K562 (cell line): Measurements from ENCODE around the gene MRPL19. TPM values are rescaled to one million over a fixed set of nuclear protein-coding genes. Genes with fewer than 3 reads are reported as not detected.

ENCODE experiments used
- ATF1 ChIP-seq, 2 experiments: fragments of 450-650 bp in 1 of 2; IDR thresholded peaks; 2 replicates each; pipeline ENCODE4 v1.6.1; 2016; ENCODE audit warnings: missing compliant biosample characterization in 1 of 2, missing genetic modification characterization in 1 of 2
- CREM ChIP-seq: IDR thresholded peaks from 2 replicates; pipeline ENCODE4 v1.6.1; 2014; ENCODE audit warnings: antibody characterized with exemption, low read depth
- EHMT2 ChIP-seq: fragments of 450-650 bp; IDR thresholded peaks from 2 replicates; pipeline ENCODE4 v1.6.1; 2018; ENCODE audit warnings: antibody characterized with exemption
- FOXJ2 ChIP-seq: fragments of 200-800 bp; sonication (Bioruptor generic); IDR thresholded peaks from 2 replicates; pipeline ENCODE4 v1.6.1; 2016; ENCODE audit warnings: missing genetic modification characterization, missing compliant biosample characterization
- FOXP1 ChIP-seq: sonication (generic); formaldehyde crosslinking; IDR thresholded peaks from 2 replicates; pipeline ENCODE4 v1.8.0; 2022; ENCODE audit warnings: mild to moderate bottlenecking, missing genetic modification reagents
- HSF4 ChIP-seq: fragments of 250-450 bp; sonication (Bioruptor Pico); IDR thresholded peaks from 2 replicates; pipeline ENCODE4 v2.1.2; 2022; ENCODE audit warnings: mild to moderate bottlenecking, moderate library complexity, borderline replicate concordance
- KAT8 ChIP-seq: fragments of 450-650 bp; IDR thresholded peaks from 2 replicates; pipeline ENCODE4 v1.6.1; 2016; ENCODE audit warnings: low read depth, mild to moderate bottlenecking
- NR3C1 ChIP-seq: sonication (generic); formaldehyde crosslinking; IDR thresholded peaks from 2 replicates; pipeline ENCODE4 v1.8.1; 2022; ENCODE audit warnings: missing genetic modification reagents
- OTX1 ChIP-seq: fragments of 450-650 bp; formaldehyde crosslinking; IDR thresholded peaks from 2 replicates; pipeline ENCODE4 v1.4.0; 2022; ENCODE audit warnings: mild to moderate bottlenecking
- SMARCE1 ChIP-seq: fragments of 450-650 bp; IDR thresholded peaks from 2 replicates; pipeline ENCODE4 v1.7.1; 2016; ENCODE audit warnings: mild to moderate bottlenecking
- SUPT5H ChIP-seq: fragments of 450-650 bp; IDR thresholded peaks from 2 replicates; pipeline ENCODE4 v1.6.1; 2016
- TCF7 ChIP-seq: sonication (generic); IDR thresholded peaks from 2 replicates; pipeline ENCODE4 v1.6.1; 2016; ENCODE audit warnings: antibody characterized with exemption, borderline replicate concordance
- ZBTB1 ChIP-seq: sonication (generic); formaldehyde crosslinking; IDR thresholded peaks from 2 replicates; pipeline ENCODE4 v1.8.1; 2023; ENCODE audit warnings: missing genetic modification reagents, low read depth, mild to moderate bottlenecking, borderline replicate concordance
- ZNF232 ChIP-seq: sonication (generic); formaldehyde crosslinking; IDR thresholded peaks from 2 replicates; pipeline ENCODE4 v1.8.0; 2022; ENCODE audit warnings: mild to moderate bottlenecking, missing genetic modification reagents
- ZNF444 ChIP-seq: fragments of 250-450 bp; sonication (Bioruptor Pico); IDR thresholded peaks from 2 replicates; pipeline ENCODE4 v1.4.0; 2020; ENCODE audit warnings: mild to moderate bottlenecking, moderate library complexity
- polyA plus RNA-seq, 8 experiments: library from polyadenylated mRNA; depleted of rRNA in 4 of 8; stranded (reverse) in 5 of 8; unstranded in 3 of 8; fragments of >200 nt; fragmentation: Nextera tagmentation in 2 of 8; fragmentation: Illumina TruSeq in 1 of 8; extraction: Ambion mirVana in 2 of 8; extraction: Trizol in 1 of 8; gene quantifications; 2 replicates each; pipeline versions ENCODE4 v1.2.1 to v1.2.3, GENCODE V29; 2011 to 2014; ENCODE audit warnings: inconsistent platforms in 1 of 8, missing spikeins in 1 of 8
- total RNA-seq, 7 experiments: library from RNA; depleted of rRNA in 6 of 7; stranded (reverse); fragments of >200 nt in 6 of 7; fragmentation: Illumina TruSeq in 2 of 7; extraction: Trizol in 2 of 7; gene quantifications; 2 replicates each; pipeline versions ENCODE4 v1.2.1 to v1.2.3, GENCODE V29; 2011 to 2021; ENCODE audit warnings: low replicate concordance in 1 of 7
- TF ChIP-seq, protein P1 (sequence below), 3 experiments: fragments of 200-800 bp in 1 of 3; fragments of 250-450 bp in 1 of 3; fragments of 450-650 bp in 1 of 3; sonication (Bioruptor Pico) in 1 of 3; sonication (Bioruptor generic) in 1 of 3; formaldehyde crosslinking in 1 of 3; IDR thresholded peaks; 2 replicates each; pipeline versions ENCODE4 v1.6.1 to v1.8.0; 2016 to 2022; ENCODE audit warnings: mild to moderate bottlenecking in 2 of 3, missing genetic modification characterization in 2 of 3, missing compliant biosample characterization in 1 of 3, moderate library complexity in 1 of 3
- TF ChIP-seq, protein P2 (sequence below), 2 experiments: fragments of 250-450 bp in 1 of 2; fragments of 450-650 bp in 1 of 2; sonication (Bioruptor Pico) in 1 of 2; IDR thresholded peaks; 2 replicates each; pipeline versions ENCODE4 v1.6.1 to v1.8.0; 2016 to 2021; ENCODE audit warnings: mild to moderate bottlenecking in 2 of 2, moderate library complexity in 2 of 2, missing compliant biosample characterization in 1 of 2, missing genetic modification characterization in 1 of 2

MRPL19 gene
- total and polyA plus RNA-seq, 9 of the 15 experiments (the other 6 are each of a cell fraction or from before 2014, with no cell fraction given) = 9.7 to 65.9 (median 56.1) TPM

DNA sequence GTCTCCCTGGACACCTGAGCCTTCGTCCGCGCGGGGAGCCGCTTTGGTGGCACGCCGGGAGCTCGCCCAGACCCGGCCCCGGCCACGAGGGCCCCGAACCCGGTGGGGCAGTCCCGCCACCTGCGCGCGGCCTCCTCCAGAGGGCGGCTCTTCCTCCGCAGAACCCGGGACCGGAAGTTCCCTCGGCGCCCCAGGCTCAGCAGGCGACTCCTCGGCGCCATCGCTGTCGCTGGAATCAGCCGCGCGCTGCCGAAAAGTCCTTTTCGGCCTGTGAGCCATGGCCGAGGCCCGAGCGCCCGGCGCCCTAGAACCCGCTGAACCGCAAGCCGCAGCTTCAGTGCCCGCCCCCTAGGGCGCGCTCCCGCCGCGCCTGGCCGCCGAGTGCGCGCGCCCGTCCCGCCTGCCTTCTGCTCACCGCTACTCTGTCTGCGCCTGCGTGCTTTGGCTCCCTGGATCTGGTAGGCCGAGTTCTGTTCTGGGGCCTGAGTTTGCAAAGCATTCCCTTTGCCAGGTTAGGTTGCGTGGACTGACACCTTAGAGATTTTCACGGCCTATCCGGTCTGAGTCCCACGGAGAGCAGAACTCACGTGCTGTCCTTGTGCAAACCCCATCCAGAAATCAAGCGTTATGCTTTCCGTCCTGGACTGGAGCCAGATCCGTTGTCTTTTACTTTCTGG is 64.1 kb downstream of the MRPL19 start, which contains the start of gene GCFC2 (continued):
- TF ChIP-seq FOXP1 = peak; percentile 98
- peak; percentile 96 for TF ChIP-seq NR3C1 (CRISPR knock-in tag)
- TF ChIP-seq ZNF232 = peak; percentile 98
- TF ChIP-seq, protein P1, sequence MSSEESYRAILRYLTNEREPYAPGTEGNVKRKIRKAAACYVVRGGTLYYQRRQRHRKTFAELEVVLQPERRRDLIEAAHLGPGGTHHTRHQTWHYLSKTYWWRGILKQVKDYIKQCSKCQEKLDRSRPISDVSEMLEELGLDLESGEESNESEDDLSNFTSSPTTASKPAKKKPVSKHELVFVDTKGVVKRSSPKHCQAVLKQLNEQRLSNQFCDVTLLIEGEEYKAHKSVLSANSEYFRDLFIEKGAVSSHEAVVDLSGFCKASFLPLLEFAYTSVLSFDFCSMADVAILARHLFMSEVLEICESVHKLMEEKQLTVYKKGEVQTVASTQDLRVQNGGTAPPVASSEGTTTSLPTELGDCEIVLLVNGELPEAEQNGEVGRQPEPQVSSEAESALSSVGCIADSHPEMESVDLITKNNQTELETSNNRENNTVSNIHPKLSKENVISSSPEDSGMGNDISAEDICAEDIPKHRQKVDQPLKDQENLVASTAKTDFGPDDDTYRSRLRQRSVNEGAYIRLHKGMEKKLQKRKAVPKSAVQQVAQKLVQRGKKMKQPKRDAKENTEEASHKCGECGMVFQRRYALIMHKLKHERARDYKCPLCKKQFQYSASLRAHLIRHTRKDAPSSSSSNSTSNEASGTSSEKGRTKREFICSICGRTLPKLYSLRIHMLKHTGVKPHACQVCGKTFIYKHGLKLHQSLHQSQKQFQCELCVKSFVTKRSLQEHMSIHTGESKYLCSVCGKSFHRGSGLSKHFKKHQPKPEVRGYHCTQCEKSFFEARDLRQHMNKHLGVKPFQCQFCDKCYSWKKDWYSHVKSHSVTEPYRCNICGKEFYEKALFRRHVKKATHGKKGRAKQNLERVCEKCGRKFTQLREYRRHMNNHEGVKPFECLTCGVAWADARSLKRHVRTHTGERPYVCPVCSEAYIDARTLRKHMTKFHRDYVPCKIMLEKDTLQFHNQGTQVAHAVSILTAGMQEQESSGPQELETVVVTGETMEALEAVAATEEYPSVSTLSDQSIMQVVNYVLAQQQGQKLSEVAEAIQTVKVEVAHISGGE (CRISPR knock-in tag; IDR thresholded peaks at IDR 0.05) = peak in 2 of 3 experiments; percentile 68 to 91; a peak in 4 of 6 replicates
- TF ChIP-seq OTX1 (CRISPR knock-in tag) = no peak
- peak; percentile 90 for TF ChIP-seq ZBTB1 (CRISPR knock-in tag)
- TF ChIP-seq FOXJ2 = 0 out of 2 replicates have a peak, but pooled peaks have one; percentile 16
- no peak for TF ChIP-seq SMARCE1
- no peak for TF ChIP-seq EHMT2
- TF ChIP-seq SUPT5H = peak; percentile 88
- no peak for TF ChIP-seq TCF7
- TF ChIP-seq, protein P2, sequence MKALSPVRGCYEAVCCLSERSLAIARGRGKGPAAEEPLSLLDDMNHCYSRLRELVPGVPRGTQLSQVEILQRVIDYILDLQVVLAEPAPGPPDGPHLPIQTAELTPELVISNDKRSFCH (CRISPR knock-in tag; IDR thresholded peaks at IDR 0.05) = no peak
- TF ChIP-seq, protein P2 (tag; IDR thresholded peaks at IDR 0.05) = peak; percentile 68; the same call in 1 of the 2 replicates
- peak; percentile 30; the same call in 1 of the 2 replicates for TF ChIP-seq CREM
- no peak for TF ChIP-seq HSF4
- TF ChIP-seq ATF1 (CRISPR knock-in tag; IDR thresholded peaks at IDR 0.05) = no peak
- TF ChIP-seq ATF1 (tag; IDR thresholded peaks at IDR 0.05) = peak; percentile 45; the same call in 1 of the 2 replicates
- TF ChIP-seq KAT8 = no peak
- TF ChIP-seq ZNF444 (CRISPR knock-in tag) = no peak
